Measurements from ENCODE around the gene CDC23.
A peak's percentile ranks its signal among the peaks of the same experiment; 100 is the strongest.
"Not testable (repeated sequence)": the region's sequence is repeated elsewhere in the genome, so short reads cannot be mapped to it uniquely, and the experiment has no call there.

Gene CDC23

DNA sequence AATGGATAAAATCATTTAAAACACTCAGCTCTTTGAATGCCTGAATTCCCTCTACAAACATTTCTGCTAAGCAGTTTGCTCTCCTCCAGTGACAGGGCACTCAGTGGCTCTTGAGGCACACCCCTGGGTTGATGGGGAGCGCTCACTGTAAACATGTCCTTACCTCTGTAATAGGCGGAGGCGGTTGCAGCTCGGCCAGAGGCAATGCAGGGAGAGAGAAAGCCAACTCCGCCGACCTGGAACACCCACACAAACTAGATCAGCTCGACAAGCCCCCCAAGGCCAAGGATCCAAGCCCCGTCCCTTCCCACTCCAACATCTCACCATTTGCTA lies 329 bp downstream of the CDC23 start:
- ChIA-PET POLR2A (interaction anchor here (0.7 to 2.9 kb wide), 31 partner anchors 11 to 369 kb away, joined by 3 to 31 read pairs (median 6); partner anchors contain the start of genes CDC25C, FAM53C, GFRA3 and KIF20A), CTCF (interaction anchor here (1.8 to 2.2 kb wide), 3 partner anchors 10 to 237 kb away, joined by 6 to 11 read pairs (median 6); no protein-coding TSS in a partner anchor)
- DNase-seq (ENCODE audit: extremely low spot score) = peak; percentile 21
- TF ChIP-seq CTBP1 (IDR thresholded peaks at IDR 0.05; ENCODE audit: borderline replicate concordance) = no peak

DNA sequence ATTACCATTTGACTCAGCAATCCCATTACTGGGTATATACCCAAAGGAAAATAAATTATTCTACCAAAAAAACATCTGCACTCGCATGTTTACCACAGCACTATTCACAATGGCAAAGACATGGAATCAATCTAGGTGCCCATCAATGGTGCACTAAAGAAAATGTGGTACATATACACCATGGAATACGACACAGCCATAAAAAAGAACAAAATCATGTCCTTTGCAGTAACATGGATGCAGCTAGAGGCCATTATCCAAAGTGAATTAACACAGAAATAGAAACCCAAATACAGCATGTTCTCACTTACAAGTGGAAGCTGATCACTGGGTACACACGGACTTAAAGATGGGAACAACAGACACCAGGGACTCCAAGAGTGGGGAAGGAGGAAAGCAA lies 2.1 kb downstream of the CDC23 start:
- DNase-seq (ENCODE audit: extremely low spot score) = no peak
- ChIA-PET CTCF (interaction anchor here (1.0 kb wide), 1 partner anchor 32 kb away, joined by 3 read pairs; the partner anchor contains the start of gene KIF20A), POLR2A (no interaction called here)
- no peak for TF ChIP-seq ZNF384 (IDR thresholded peaks at IDR 0.05)
- no peak for TF ChIP-seq SUZ12 (IDR thresholded peaks at IDR 0.05)
- TF ChIP-seq ARNT (IDR thresholded peaks at IDR 0.05) = no peak
- TF ChIP-seq FOXA1 (IDR thresholded peaks at IDR 0.05) = no peak
- TF ChIP-seq LEF1 (IDR thresholded peaks at IDR 0.05; ENCODE audit: borderline replicate concordance) = no peak
- no peak for TF ChIP-seq L3MBTL2 (conservative IDR thresholded peaks at IDR 0.05)
- TF ChIP-seq FOXM1 (IDR thresholded peaks at IDR 0.05; ENCODE audit: borderline replicate concordance) = no peak
- TF ChIP-seq ELF4 (IDR thresholded peaks at IDR 0.05) = no peak
- no peak for TF ChIP-seq BHLHE40 (IDR thresholded peaks at IDR 0.05; ENCODE audit: borderline replicate concordance)
- no peak for TF ChIP-seq CTBP1 (IDR thresholded peaks at IDR 0.05; ENCODE audit: borderline replicate concordance)
- TF ChIP-seq FOXK2 (IDR thresholded peaks at IDR 0.05) = no peak
- no peak for TF ChIP-seq SP1 (IDR thresholded peaks at IDR 0.05)

DNA sequence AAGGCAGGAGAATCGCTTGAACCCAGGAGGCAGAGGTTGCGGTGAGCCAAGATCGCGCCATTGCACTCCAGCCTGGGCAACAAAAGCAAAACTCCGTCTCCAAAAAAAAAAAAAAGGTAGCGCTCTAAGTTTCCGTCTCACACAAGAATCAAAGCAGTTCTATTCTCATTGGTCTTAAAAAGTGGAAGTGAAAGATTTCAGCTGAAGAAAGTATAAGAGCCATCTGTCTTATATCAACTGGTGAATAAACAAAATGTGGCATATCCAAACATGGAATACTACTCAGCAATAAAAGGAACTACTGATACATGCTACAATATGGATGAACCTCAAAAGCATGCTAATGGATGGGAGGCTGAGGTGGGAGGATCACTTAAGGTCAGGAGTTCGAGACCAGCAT lies 19.3 kb downstream of the CDC23 start:
- POLR2A ChIA-PET; DNase-seq (ENCODE audit: extremely low spot score): not testable (repeated sequence)
- CTCF ChIA-PET = interaction anchor here (0.6 kb wide), 1 partner anchor 553 kb away, joined by 3 read pairs; no protein-coding TSS in a partner anchor

DNA sequence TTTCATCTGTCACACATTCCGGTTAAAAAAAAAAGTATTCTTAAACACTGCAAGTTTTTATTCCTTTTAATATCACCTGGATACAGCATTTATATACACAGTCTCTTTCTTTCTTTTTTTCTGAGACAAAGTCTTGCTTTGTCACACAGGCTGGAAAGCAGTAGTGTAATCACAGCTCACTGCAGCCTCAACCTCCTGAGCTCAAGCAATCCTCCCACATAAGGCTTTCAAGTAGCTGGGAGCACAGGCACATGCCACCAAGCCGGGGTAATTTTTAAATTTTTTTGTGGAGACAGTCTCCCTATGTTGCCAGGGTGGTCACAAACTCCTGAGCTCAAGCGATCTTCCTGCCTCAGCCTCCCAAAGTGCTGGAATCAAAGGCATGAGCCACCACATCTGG lies 20.3 kb downstream of the CDC23 start:
- POLR2A ChIA-PET = no interaction called here
- no peak for TF ChIP-seq FOXA1 (IDR thresholded peaks at IDR 0.05)
- TF ChIP-seq ZNF384 (IDR thresholded peaks at IDR 0.05) = no peak
- no peak for TF ChIP-seq LEF1 (IDR thresholded peaks at IDR 0.05; ENCODE audit: borderline replicate concordance)
- no peak for TF ChIP-seq HDGF (IDR thresholded peaks at IDR 0.05; ENCODE audit: borderline replicate concordance)
- CTCF ChIA-PET = interaction anchor here (0.6 kb wide), 1 partner anchor 1554 kb away, joined by 3 read pairs; no protein-coding TSS in a partner anchor
- DNase-seq (ENCODE audit: extremely low spot score) = no peak

DNA sequence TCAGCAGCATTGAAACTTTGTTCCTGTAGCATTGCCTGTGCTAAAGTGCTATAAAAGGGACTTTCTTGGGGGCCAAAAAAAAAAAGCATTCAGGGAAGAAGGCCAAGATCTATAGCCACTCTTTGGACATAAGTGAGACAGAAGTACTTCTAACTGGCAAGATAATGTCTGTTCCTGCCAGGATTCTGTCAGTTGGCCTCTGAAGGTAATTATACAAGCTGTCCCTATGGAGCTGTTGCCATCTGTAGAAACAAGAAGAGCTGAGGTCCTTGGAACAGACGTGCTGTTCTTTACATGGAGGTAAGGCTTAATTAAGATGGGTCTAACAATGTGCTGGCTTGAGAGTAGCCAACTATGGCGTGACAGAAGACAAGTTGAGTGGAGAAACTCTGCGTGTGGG lies 24.5 kb downstream of the CDC23 start:
- ChIA-PET CTCF (interaction anchor here (0.7 to 0.9 kb wide), 2 partner anchors 164 to 320 kb away, joined by 3 read pairs; partner anchors contain the start of gene KDM3B), POLR2A (interaction anchor here (2.6 to 4.9 kb wide), 2 partner anchors 10 to 24 kb away, joined by 14 to 20 read pairs; partner anchors contain the start of genes BRD8, CDC23 and KIF20A)
- no peak for DNase-seq (ENCODE audit: extremely low spot score)
- TF ChIP-seq ZNF384 (IDR thresholded peaks at IDR 0.05) (no peak), SP1 (IDR thresholded peaks at IDR 0.05) (no peak)

DNA sequence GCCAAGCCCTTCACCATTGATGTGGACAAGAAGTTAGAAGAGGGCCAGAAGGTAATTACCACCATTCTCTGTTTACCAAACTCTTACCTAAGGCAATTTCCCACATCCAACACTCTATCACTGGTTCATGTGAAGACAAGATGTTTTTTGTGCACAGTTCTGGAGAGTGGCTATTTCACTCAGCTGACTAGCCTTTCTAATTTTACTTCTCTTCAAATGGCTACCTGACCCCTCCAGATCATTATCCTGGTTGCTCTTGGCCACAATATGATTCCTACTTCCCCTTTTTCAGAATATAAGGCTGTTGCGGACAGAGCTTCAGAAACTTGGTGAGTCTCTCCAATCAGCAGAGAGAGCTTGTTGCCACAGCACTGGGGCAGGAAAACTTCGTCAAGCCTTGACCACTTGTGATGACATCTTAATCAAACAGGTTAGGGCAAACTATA lies 27.1 kb downstream of the CDC23 start:
- DNase-seq (ENCODE audit: extremely low spot score) = no peak
- no peak for TF ChIP-seq BHLHE40 (IDR thresholded peaks at IDR 0.05; ENCODE audit: borderline replicate concordance)
- no peak for TF ChIP-seq ARNT (IDR thresholded peaks at IDR 0.05)
- TF ChIP-seq ELF4 (IDR thresholded peaks at IDR 0.05) = no peak
- no peak for TF ChIP-seq TARDBP (IDR thresholded peaks at IDR 0.05)
- no peak for TF ChIP-seq FOXM1 (IDR thresholded peaks at IDR 0.05; ENCODE audit: borderline replicate concordance)
- TF ChIP-seq FOXA1 (IDR thresholded peaks at IDR 0.05) = no peak
- no peak for TF ChIP-seq SP1 (IDR thresholded peaks at IDR 0.05)
- TF ChIP-seq ZNF384 (IDR thresholded peaks at IDR 0.05) = no peak
- ChIA-PET CTCF (interaction anchor here (0.5 kb wide), 1 partner anchor 9 kb away, joined by 3 read pairs; no protein-coding TSS in a partner anchor), POLR2A (interaction anchor here (0.8 to 4.9 kb wide), 2 partner anchors 13 to 27 kb away, joined by 5 to 20 read pairs; partner anchors contain the start of gene CDC23)

DNA sequence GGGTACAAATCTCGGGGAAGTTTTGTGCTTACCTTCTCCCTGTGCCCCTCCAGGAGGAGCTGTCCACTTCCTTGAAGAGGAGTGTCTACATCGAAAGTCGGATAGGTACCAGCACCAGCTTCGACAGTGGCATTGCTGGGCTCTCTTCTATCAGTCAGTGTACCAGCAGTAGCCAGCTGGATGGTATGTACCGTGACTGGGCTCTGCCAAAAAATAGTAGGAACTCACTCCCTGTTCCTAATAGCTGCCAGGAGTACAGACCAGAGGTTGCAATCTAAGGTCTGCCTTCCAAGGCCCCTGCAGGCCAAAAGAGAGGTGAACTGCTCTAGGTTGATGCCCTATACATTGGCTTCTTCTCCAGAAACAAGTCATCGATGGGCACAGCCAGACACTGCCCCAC lies 30.3 kb downstream of the CDC23 start:
- POLR2A ChIA-PET = interaction anchor here (1.6 kb wide), 1 partner anchor 31 kb away, joined by 5 read pairs; the partner anchor contains the start of gene CDC23
- DNase-seq (ENCODE audit: extremely low spot score) = no peak
- CTCF ChIA-PET = interaction anchor here (1.1 kb wide), 1 partner anchor 171 kb away, joined by 3 read pairs; no protein-coding TSS in a partner anchor
- no peak for TF ChIP-seq LEF1 (IDR thresholded peaks at IDR 0.05; ENCODE audit: borderline replicate concordance)
- TF ChIP-seq SUZ12 (IDR thresholded peaks at IDR 0.05) = no peak
- TF ChIP-seq ARNT (IDR thresholded peaks at IDR 0.05) = no peak
- TF ChIP-seq L3MBTL2 (conservative IDR thresholded peaks at IDR 0.05) = no peak
- TF ChIP-seq ZNF384 (IDR thresholded peaks at IDR 0.05) = no peak
- no peak for TF ChIP-seq TARDBP (IDR thresholded peaks at IDR 0.05)
- no peak for TF ChIP-seq FOXK2 (IDR thresholded peaks at IDR 0.05)
- TF ChIP-seq NFRKB (IDR thresholded peaks at IDR 0.05) = no peak
- no peak for TF ChIP-seq HDGF (IDR thresholded peaks at IDR 0.05; ENCODE audit: borderline replicate concordance)
- no peak for TF ChIP-seq FOXM1 (IDR thresholded peaks at IDR 0.05; ENCODE audit: borderline replicate concordance)
- TF ChIP-seq SP1 (IDR thresholded peaks at IDR 0.05) = no peak
- TF ChIP-seq BHLHE40 (IDR thresholded peaks at IDR 0.05; ENCODE audit: borderline replicate concordance) = no peak
- TF ChIP-seq ELF4 (IDR thresholded peaks at IDR 0.05) = no peak

DNA sequence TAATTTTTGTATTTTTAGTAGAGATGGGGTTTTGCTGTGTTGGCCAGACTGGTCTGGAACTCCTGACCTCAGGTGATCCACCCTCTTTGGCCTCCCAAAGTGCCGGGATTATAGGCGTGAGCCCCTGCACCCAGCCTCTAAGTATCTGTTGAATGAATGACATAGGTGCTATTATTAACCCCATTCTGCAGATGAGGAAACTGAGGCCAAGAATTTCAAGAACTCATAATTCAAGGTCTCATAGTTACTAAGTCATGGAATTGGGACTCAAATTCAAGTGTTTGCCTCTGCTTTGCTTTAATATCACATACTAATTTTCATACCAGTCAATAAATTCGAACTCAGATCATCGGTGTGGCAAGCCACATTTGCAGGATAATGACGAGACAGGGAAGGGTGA lies 32.3 kb downstream of the CDC23 start:
- no peak for DNase-seq (ENCODE audit: extremely low spot score)
- POLR2A ChIA-PET = no interaction called here
- CTCF ChIA-PET = interaction anchor here (1.4 to 1.8 kb wide), 3 partner anchors 63 to 318 kb away, joined by 4 to 6 read pairs (median 4); no protein-coding TSS in a partner anchor
- TF ChIP-seq FOXM1 (IDR thresholded peaks at IDR 0.05; ENCODE audit: borderline replicate concordance) = no peak
- TF ChIP-seq ARNT (IDR thresholded peaks at IDR 0.05) = no peak
- TF ChIP-seq, protein P1, sequence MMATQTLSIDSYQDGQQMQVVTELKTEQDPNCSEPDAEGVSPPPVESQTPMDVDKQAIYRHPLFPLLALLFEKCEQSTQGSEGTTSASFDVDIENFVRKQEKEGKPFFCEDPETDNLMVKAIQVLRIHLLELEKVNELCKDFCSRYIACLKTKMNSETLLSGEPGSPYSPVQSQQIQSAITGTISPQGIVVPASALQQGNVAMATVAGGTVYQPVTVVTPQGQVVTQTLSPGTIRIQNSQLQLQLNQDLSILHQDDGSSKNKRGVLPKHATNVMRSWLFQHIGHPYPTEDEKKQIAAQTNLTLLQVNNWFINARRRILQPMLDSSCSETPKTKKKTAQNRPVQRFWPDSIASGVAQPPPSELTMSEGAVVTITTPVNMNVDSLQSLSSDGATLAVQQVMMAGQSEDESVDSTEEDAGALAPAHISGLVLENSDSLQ (IDR thresholded peaks at IDR 0.05) = no peak
- no peak for TF ChIP-seq FOXK2 (IDR thresholded peaks at IDR 0.05)
- TF ChIP-seq LEF1 (IDR thresholded peaks at IDR 0.05; ENCODE audit: borderline replicate concordance) = no peak
- no peak for TF ChIP-seq NFRKB (IDR thresholded peaks at IDR 0.05)
- TF ChIP-seq ELF4 (IDR thresholded peaks at IDR 0.05) = no peak
- TF ChIP-seq ZNF384 (IDR thresholded peaks at IDR 0.05) = no peak
- no peak for TF ChIP-seq HDGF (IDR thresholded peaks at IDR 0.05; ENCODE audit: borderline replicate concordance)
- TF ChIP-seq TARDBP (IDR thresholded peaks at IDR 0.05) = no peak
- no peak for TF ChIP-seq FOXA1 (IDR thresholded peaks at IDR 0.05)
